Mucosa of descending colon (tissue), 3 donors: ENCODE measurements around the gene SEPHS1. TPM values are rescaled to one million over a fixed set of nuclear protein-coding genes. Genes with fewer than 3 reads are reported as not detected.
A peak's percentile ranks its signal among the peaks of the same experiment; 100 is the strongest.
"Not testable (repeated sequence)": the region's sequence is repeated elsewhere in the genome, so short reads cannot be mapped to it uniquely, and the experiment has no call there.

Experiments used
- ATAC-seq: fragments of 200-7000 bp; cut with Tn5 transposase; one replicate; pipeline ENCODE4 v1.9.1; 2020; ENCODE audit warnings: mild to moderate bottlenecking, moderate library complexity
- DNase-seq, 3 donors: peaks; one replicate each; pipeline ENCODE4 v3.0.0-alpha.2; 2020
- H3K36me3 ChIP-seq: fragments of 200-600 bp; one replicate; pipeline ENCODE4 v1.8.0; 2021; ENCODE audit warnings: low read depth, mild to moderate bottlenecking
- H3K4me1 ChIP-seq: fragments of 200-600 bp; one replicate; pipeline ENCODE4 v1.8.0; 2021; ENCODE audit warnings: low read depth, mild to moderate bottlenecking
- H3K4me3 ChIP-seq: fragments of 200-600 bp; one replicate; pipeline ENCODE4 v1.8.0; 2021; ENCODE audit warnings: mild to moderate bottlenecking
- H3K9me3 ChIP-seq: fragments of 200-600 bp; one replicate; pipeline ENCODE4 v1.8.0; 2021; ENCODE audit warnings: mild to moderate bottlenecking
- intact Hi-C, 2 donors: fragments of 100-400 bp; cut with DNase I in 1 of 2; cut with micrococcal nuclease in 1 of 2; formaldehyde crosslinking; loops; one replicate each; pipeline versions ENCODE4 v1.11.0 to v1.11.1; 2022; cut with DNase I, micrococcal nuclease
- total RNA-seq, 3 donors: library from RNA; stranded (reverse); fragmentation: NEBNext Ultra II Directional in 2 of 3; extraction: Animal tissue kit (Norgen Biotek cat#: 25700) in 2 of 3; gene quantifications; one replicate each; pipeline versions ENCODE4 v1.2.1 to v1.2.4, GENCODE V29; 2021 to 2023
- TF ChIP-seq, protein P1 (sequence below): fragments of 200-600 bp; IDR thresholded peaks from one replicate; pipeline ENCODE4 v1.8.0; 2022; ENCODE audit warnings: antibody characterized with exemption, mild to moderate bottlenecking
- donor health status: DM: no; HTN: no; CAD: no; lungs with moderate emphysema.
- donor health status: DM: no; HTN: no; CAD: no.
- donor health status: DM: no; HTN: yes; CAD: no.

Gene SEPHS1
- total RNA-seq, 3 donors from 2014 or later: 32.3 to 40.3 (median 36.6) TPM

DNA sequence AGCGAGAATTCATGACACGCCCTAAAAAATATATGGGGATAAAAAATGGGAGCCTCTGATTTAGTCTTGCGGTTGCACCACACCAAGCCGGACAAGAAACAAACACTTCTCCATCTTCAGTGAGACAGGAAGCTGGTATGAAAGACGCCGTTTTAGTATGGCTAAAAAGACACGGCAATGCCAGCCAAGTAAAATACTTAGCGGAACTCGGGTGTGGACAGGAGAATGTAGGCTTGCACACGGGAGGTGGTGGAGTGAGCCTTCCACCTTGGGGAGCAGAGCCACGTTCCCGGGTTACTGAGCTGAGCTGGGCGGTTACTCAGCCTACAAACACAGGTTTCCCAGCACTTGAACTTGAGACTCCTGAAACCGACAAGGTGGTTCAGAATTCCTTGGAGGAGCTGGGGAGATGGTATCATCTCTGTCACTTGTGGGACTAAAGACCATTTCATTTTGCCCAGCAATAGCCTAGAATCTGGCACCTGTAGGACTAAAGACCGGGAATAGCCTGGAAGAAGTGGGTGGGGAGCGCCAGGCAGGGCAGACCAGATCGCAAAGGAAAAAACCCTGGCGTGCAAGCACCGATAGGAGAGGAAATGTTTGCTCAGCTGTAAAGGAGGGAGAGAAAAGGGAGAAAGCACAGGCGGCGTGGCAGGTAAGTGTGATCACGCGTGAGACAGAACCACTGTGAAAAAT is 34.8 kb upstream of the SEPHS1 start:
- DNase-seq (peak in 2 of 3 donors; percentile 56 to 59), ATAC-seq (peak; percentile 74)
- Histone ChIP-seq H3K9me3 (no peaks in the 10 kb centered on the region), H3K4me3 (no peak overlapping the region), H3K36me3 (no peaks in the 10 kb centered on the region), H3K4me1 (peaks cover 28% of the 10 kb centered on the region)
- TF ChIP-seq, protein P1, sequence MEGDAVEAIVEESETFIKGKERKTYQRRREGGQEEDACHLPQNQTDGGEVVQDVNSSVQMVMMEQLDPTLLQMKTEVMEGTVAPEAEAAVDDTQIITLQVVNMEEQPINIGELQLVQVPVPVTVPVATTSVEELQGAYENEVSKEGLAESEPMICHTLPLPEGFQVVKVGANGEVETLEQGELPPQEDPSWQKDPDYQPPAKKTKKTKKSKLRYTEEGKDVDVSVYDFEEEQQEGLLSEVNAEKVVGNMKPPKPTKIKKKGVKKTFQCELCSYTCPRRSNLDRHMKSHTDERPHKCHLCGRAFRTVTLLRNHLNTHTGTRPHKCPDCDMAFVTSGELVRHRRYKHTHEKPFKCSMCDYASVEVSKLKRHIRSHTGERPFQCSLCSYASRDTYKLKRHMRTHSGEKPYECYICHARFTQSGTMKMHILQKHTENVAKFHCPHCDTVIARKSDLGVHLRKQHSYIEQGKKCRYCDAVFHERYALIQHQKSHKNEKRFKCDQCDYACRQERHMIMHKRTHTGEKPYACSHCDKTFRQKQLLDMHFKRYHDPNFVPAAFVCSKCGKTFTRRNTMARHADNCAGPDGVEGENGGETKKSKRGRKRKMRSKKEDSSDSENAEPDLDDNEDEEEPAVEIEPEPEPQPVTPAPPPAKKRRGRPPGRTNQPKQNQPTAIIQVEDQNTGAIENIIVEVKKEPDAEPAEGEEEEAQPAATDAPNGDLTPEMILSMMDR: no peak
- intact Hi-C loops: no loop called here

DNA sequence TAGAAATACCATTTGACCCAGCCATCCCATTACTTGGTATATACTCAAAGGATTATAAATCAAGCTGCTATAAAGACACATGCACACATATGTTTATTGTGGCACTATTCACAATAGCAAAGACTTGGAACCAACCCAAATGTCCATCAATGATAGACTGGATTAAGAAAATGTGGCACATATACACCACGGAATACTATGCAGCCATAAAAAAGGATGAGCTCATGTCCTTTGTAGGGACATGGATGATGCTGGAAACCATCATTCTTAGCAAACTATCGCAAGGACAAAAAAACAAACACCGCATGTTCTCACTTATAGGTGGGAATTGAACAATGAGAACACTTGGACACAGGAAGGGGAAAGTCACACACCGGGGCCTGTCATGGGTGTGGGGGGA is 31.0 kb upstream of the SEPHS1 start:
- H3K4me1 ChIP-seq: peaks cover 24% of the 10 kb centered on the region
- not testable (repeated sequence) for H3K4me3 ChIP-seq, H3K36me3 ChIP-seq, H3K9me3 ChIP-seq, DNase-seq, ATAC-seq
- intact Hi-C loops: loop anchor here in 1 of 2 donors (10.0 kb wide), 1 partner anchor 56 kb away; no protein-coding TSS in a partner anchor

DNA sequence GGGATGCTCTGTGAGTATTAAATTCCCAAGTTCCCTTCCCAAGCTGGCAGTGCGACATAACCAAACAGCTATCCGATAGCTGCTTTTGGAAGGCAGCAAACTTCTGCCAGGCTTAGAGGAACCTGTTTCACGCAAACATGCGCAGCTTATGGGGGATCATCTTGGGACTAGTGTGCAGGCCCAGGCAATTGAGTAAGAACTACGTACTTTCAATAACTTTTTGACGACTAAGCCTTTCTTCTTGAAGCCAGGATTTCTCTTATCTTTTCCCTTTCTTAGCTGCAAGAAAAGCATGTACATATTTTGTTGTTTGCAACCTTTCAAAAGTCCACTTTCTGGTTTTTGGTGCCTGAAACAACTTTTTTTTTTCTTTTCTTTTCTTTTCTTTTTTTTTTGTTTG is 28.7 kb upstream of the SEPHS1 start:
- Histone ChIP-seq H3K9me3 (no peaks in the 10 kb centered on the region), H3K4me1 (peaks cover 3% of the 10 kb centered on the region), H3K36me3 (no peaks in the 10 kb centered on the region), H3K4me3 (no peak overlapping the region)
- TF ChIP-seq, protein P1: no peak
- DNase-seq: no peak
- intact Hi-C loops: loop anchor here in 1 of 2 donors (10.0 kb wide), 1 partner anchor 58 kb away; no protein-coding TSS in a partner anchor
- no peak for ATAC-seq

DNA sequence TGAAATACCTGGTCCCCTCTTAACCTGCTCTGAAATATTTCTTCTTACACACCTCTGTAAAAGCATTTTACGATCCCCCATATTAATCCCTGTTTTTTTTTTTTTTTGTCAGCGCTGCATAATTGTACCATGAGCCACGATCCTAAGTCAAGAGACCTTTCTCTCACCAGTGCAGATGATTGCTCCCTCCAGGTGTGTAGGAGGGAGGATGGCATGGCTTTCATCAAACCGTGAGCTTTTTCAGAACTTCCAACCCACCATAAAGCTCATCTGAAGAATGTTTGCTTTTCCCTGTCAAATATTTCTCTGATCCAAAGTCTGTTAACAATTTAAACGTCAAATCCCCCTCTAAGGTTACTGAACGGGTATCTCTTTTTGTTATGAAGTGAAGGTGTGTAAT is 28.2 kb upstream of the SEPHS1 start:
- ATAC-seq (no peak), DNase-seq (no peak)
- no peaks in the 10 kb centered on the region for H3K9me3 ChIP-seq
- H3K4me3 ChIP-seq: no peak overlapping the region
- TF ChIP-seq, protein P1: no peak
- H3K4me1 ChIP-seq: peaks cover 3% of the 10 kb centered on the region
- no peaks in the 10 kb centered on the region for H3K36me3 ChIP-seq
- intact Hi-C loops: loop anchor here in 1 of 2 donors (10.0 kb wide), 1 partner anchor 59 kb away; no protein-coding TSS in a partner anchor

DNA sequence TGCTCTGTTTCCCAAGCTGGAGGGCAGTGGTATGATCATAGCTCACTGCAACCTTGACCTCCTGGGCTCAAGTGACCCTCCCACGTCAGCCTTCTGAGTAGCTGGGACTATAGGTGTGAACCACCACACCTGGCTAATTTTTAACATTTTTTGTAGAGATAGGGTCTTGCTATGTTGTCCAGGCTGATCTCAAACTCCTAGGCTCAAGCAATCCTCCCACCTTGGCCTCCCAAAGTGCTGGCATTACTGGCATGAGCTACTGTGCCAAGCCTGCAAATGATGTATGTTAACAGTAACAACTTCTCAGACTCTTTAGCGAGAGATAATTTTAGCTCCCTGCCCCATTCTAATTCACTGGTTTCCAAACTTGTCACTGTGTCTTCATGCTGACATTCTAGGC is 27.7 kb upstream of the SEPHS1 start:
- Histone ChIP-seq H3K4me3 (no peak overlapping the region), H3K9me3 (no peaks in the 10 kb centered on the region), H3K36me3 (no peaks in the 10 kb centered on the region), H3K4me1 (peaks cover 3% of the 10 kb centered on the region)
- ATAC-seq (no peak), DNase-seq (no peak)
- intact Hi-C loops: loop anchor here in 1 of 2 donors (10.0 kb wide), 1 partner anchor 59 kb away; no protein-coding TSS in a partner anchor
- TF ChIP-seq, protein P1: no peak

DNA sequence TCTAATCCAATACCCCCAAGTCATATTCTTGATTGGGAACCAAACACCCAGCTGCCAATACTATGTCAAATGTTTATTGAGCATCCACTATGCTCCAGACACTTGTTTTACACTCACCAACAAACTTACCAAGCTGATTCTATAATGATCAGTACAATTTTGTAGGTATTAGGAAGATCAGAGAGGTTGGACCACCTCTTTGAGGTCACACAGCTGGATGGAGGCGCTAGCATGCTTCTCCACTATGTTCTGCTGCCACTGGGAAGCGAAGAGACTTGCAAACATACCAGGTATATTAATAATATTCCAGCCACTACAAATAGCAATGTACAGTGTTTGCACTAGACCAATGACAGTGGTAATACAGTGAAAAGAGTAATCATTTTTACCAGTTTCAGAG is 25.6 kb upstream of the SEPHS1 start:
- TF ChIP-seq, protein P1: no peak
- Histone ChIP-seq H3K4me3 (no peak overlapping the region), H3K36me3 (no peaks in the 10 kb centered on the region), H3K4me1 (no peaks in the 10 kb centered on the region), H3K9me3 (no peaks in the 10 kb centered on the region)
- intact Hi-C loops: loop anchor here (2.0 to 10.0 kb wide), 2 partner anchors 61 to 67 kb away; no protein-coding TSS in a partner anchor
- DNase-seq: no peak
- no peak for ATAC-seq
